ENCODE measurements around the gene PRRT4. TPM values are rescaled to one million over a fixed set of nuclear protein-coding genes. Genes with fewer than 3 reads are reported as not detected.

Gene PRRT4
- total and polyA plus RNA-seq, 2 donors (not counting 1 experiment from before 2014, with no cell fraction given) = under 0.01 to 0.03 TPM

DNA sequence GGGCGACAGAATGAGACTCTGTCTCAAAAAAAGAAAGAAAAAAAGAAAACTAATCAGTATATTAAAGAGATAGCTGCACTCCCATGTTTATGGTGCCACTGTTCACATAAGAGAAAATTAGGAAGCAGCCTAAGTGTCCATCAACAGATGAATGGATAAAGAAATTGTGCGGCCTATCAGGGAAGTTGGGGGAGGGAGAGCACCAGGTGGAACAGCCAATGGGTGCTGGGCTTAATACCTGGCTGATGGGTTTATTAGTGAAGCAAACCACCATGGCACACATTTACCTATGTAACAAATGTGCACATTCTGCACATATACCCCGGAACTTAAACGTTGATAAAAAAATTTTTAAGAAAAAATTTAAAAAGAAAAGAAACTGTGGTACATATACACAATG, 9.0 kb upstream of the PRRT4 start:
- no peak for TF ChIP-seq CTCF (conservative IDR thresholded peaks at IDR 0.05 in 1 of 2, IDR thresholded peaks at IDR 0.05 in 1 of 2; ENCODE audit: low read depth in 1 of 2, low read length in 2 of 2)
- no peak for TF ChIP-seq EZH2 (IDR thresholded peaks at IDR 0.05; ENCODE audit: low read length, missing control alignments)
- no peak overlapping the region for H3K4me3 ChIP-seq (replicated peaks in 1 of 4; ENCODE audit: control extremely low read depth in 1 of 4, insufficient read depth in 1 of 4, low read depth in 3 of 4, low read length in 4 of 4)
- no peaks in the 10 kb centered on the region for H4K20me1 ChIP-seq (ENCODE audit: control insufficient read depth, extremely low read depth, insufficient read depth, low read length)
- no peaks in the 10 kb centered on the region for H3K4me1 ChIP-seq (ENCODE audit: control insufficient read depth, extremely low read depth, insufficient read depth, low read length)
- no peaks in the 10 kb centered on the region for H3K79me2 ChIP-seq (ENCODE audit: control insufficient read depth, insufficient read depth, low read length)
- no peak overlapping the region for H3K4me2 ChIP-seq (ENCODE audit: extremely low read depth, insufficient read depth, low read length)
- no peak overlapping the region for H3K27ac ChIP-seq (ENCODE audit: insufficient read depth, low read length)
- H3K9ac ChIP-seq (ENCODE audit: insufficient read depth, low read length) = no peak overlapping the region
- no peak overlapping the region for H2AFZ ChIP-seq (ENCODE audit: low read length)
- H3K9me3 ChIP-seq (ENCODE audit: control insufficient read depth, insufficient read depth, low read depth, low read length) = no peaks in the 10 kb centered on the region
- H3K27me3 ChIP-seq (ENCODE audit: control insufficient read depth, insufficient read depth, low read length) = peaks cover 22% of the 10 kb centered on the region
- H3K36me3 ChIP-seq (ENCODE audit: control insufficient read depth, insufficient read depth, low read length) = no peaks in the 10 kb centered on the region
- DNase-seq (ENCODE audit: low read depth in 2 of 2) = no peak

- no peak overlapping the region for H2AFZ ChIP-seq (ENCODE audit: low read length)
- no peaks in the 10 kb centered on the region for H3K79me2 ChIP-seq (ENCODE audit: control insufficient read depth, insufficient read depth, low read length)
- H3K4me2 ChIP-seq (ENCODE audit: extremely low read depth, insufficient read depth, low read length) = no peak overlapping the region
- no peak for TF ChIP-seq CTCF (conservative IDR thresholded peaks at IDR 0.05 in 1 of 2, IDR thresholded peaks at IDR 0.05 in 1 of 2; ENCODE audit: low read depth in 1 of 2, low read length in 2 of 2)
- TF ChIP-seq EZH2 (IDR thresholded peaks at IDR 0.05; ENCODE audit: low read length, missing control alignments) = no peak
- no peaks in the 10 kb centered on the region for H3K9me3 ChIP-seq (ENCODE audit: control insufficient read depth, insufficient read depth, low read depth, low read length)
- H3K27me3 ChIP-seq (ENCODE audit: control insufficient read depth, insufficient read depth, low read length) = peaks cover 31% of the 10 kb centered on the region
- H3K36me3 ChIP-seq (ENCODE audit: control insufficient read depth, insufficient read depth, low read length) = no peaks in the 10 kb centered on the region
- H3K9ac ChIP-seq (ENCODE audit: insufficient read depth, low read length) = no peak overlapping the region
- no peak overlapping the region for H3K4me3 ChIP-seq (replicated peaks in 1 of 4; ENCODE audit: control extremely low read depth in 1 of 4, insufficient read depth in 1 of 4, low read depth in 3 of 4, low read length in 4 of 4)
- H3K27ac ChIP-seq (ENCODE audit: insufficient read depth, low read length) = no peak overlapping the region
- no peaks in the 10 kb centered on the region for H4K20me1 ChIP-seq (ENCODE audit: control insufficient read depth, extremely low read depth, insufficient read depth, low read length)
- DNase-seq (ENCODE audit: low read depth in 2 of 2) = no peak
- no peaks in the 10 kb centered on the region for H3K4me1 ChIP-seq (ENCODE audit: control insufficient read depth, extremely low read depth, insufficient read depth, low read length)
Observed at GRCh38 chr7:128366986-128367385, 5.5 kb upstream of the PRRT4 start.

GRCh38 chr7:128366300-128366699, 4.8 kb upstream of the PRRT4 start:
- no peak overlapping the region for H3K9ac ChIP-seq (ENCODE audit: insufficient read depth, low read length)
- no peak overlapping the region for H2AFZ ChIP-seq (ENCODE audit: low read length)
- TF ChIP-seq EZH2 (IDR thresholded peaks at IDR 0.05; ENCODE audit: low read length, missing control alignments) = no peak
- no peak for TF ChIP-seq CTCF (conservative IDR thresholded peaks at IDR 0.05 in 1 of 2, IDR thresholded peaks at IDR 0.05 in 1 of 2; ENCODE audit: low read depth in 1 of 2, low read length in 2 of 2)
- no peaks in the 10 kb centered on the region for H3K4me1 ChIP-seq (ENCODE audit: control insufficient read depth, extremely low read depth, insufficient read depth, low read length)
- H3K79me2 ChIP-seq (ENCODE audit: control insufficient read depth, insufficient read depth, low read length) = no peaks in the 10 kb centered on the region
- no peaks in the 10 kb centered on the region for H3K36me3 ChIP-seq (ENCODE audit: control insufficient read depth, insufficient read depth, low read length)
- no peak overlapping the region for H3K4me3 ChIP-seq (replicated peaks in 1 of 4; ENCODE audit: control extremely low read depth in 1 of 4, insufficient read depth in 1 of 4, low read depth in 3 of 4, low read length in 4 of 4)
- H3K4me2 ChIP-seq (ENCODE audit: extremely low read depth, insufficient read depth, low read length) = no peak overlapping the region
- H3K27me3 ChIP-seq (ENCODE audit: control insufficient read depth, insufficient read depth, low read length) = peaks cover 31% of the 10 kb centered on the region
- no peak overlapping the region for H3K27ac ChIP-seq (ENCODE audit: insufficient read depth, low read length)
- no peaks in the 10 kb centered on the region for H4K20me1 ChIP-seq (ENCODE audit: control insufficient read depth, extremely low read depth, insufficient read depth, low read length)
- no peaks in the 10 kb centered on the region for H3K9me3 ChIP-seq (ENCODE audit: control insufficient read depth, insufficient read depth, low read depth, low read length)
- DNase-seq (ENCODE audit: low read depth in 2 of 2) = no peak
